Astrocyte of the cerebellum (primary cell): ENCODE measurements around the gene HYLS1.

ENCODE experiments used
- DNase-seq: peaks from one replicate; pipeline ENCODE4 v3.0.0-alpha.2; 2011; ENCODE audit warnings: low read depth
- H3K4me3 ChIP-seq: 2 replicates; pipeline ENCODE4 v1.5.1; 2011; ENCODE audit warnings: mild to moderate bottlenecking, low read depth, low read length, moderate library complexity
- in situ Hi-C: cut with HindIII; loops from 2 replicates; pipeline ENCODE4 v1.10.0; 2017; ENCODE audit warnings: low sequenced_read_pairs
- TF ChIP-seq, protein P1 (sequence below): IDR thresholded peaks from 2 replicates; pipeline ENCODE4 v1.5.1; 2012; ENCODE audit warnings: low read length, low read depth, moderate library complexity, mild to moderate bottlenecking; ENCODE audit errors: missing control alignments

Gene HYLS1

DNA sequence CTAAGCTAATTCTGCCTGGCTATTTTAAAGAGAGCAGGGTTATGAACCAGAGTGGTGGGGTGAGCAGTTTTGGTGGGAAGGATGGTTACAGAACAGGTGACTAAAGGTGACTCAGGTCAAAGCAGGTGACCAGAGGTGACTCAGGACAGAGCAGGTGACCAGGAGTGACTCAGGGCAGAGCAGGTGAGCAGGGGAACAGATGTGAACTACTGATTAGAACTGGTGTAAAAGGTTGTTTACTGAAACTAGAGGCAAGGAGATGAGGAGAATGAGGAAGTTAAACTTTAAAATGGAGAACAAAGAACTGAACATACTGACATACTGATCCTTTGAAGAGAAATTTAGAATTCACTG, 15.4 kb upstream of the HYLS1 start:
- in situ Hi-C loops, result no loop called here
- DNase-seq, result no peak
- TF ChIP-seq, protein P1, sequence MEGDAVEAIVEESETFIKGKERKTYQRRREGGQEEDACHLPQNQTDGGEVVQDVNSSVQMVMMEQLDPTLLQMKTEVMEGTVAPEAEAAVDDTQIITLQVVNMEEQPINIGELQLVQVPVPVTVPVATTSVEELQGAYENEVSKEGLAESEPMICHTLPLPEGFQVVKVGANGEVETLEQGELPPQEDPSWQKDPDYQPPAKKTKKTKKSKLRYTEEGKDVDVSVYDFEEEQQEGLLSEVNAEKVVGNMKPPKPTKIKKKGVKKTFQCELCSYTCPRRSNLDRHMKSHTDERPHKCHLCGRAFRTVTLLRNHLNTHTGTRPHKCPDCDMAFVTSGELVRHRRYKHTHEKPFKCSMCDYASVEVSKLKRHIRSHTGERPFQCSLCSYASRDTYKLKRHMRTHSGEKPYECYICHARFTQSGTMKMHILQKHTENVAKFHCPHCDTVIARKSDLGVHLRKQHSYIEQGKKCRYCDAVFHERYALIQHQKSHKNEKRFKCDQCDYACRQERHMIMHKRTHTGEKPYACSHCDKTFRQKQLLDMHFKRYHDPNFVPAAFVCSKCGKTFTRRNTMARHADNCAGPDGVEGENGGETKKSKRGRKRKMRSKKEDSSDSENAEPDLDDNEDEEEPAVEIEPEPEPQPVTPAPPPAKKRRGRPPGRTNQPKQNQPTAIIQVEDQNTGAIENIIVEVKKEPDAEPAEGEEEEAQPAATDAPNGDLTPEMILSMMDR, result no peak
- H3K4me3 ChIP-seq, result no peak overlapping the region

DNA sequence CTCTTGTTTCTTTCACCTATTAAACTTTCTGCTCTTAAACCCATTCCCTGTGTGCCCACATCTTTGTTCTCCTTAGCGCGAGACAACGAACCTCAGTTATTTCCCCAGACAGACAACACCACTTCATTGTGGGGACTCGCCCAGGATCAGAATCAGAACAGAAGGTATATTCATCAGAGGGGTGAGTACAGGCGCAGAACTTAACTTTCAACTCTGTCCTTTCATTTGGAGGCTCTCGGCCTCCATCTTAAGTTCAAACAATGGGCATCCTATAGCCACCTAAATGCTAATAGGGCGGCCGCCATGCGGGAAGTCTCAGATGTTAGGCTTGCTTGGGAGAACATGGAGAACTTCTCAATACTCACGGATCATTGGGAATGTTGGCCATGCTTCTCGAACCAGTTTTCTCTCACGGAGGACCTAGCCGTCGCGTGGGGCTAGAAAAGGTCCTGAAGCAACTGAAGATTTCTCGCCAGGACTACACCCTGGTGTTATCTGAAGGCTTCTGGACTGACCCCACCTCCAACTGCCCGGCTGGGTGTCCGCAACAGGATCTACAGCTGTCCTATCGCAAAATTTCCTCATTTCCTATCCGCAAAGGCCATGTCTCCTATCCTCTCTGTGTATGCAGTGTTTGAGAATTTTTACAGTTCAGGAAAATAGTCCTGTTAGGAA, 13.4 kb upstream of the HYLS1 start:
- no peak for DNase-seq
- TF ChIP-seq, protein P1, result no peak
- in situ Hi-C loops, result no loop called here
- no peak overlapping the region for H3K4me3 ChIP-seq

DNA sequence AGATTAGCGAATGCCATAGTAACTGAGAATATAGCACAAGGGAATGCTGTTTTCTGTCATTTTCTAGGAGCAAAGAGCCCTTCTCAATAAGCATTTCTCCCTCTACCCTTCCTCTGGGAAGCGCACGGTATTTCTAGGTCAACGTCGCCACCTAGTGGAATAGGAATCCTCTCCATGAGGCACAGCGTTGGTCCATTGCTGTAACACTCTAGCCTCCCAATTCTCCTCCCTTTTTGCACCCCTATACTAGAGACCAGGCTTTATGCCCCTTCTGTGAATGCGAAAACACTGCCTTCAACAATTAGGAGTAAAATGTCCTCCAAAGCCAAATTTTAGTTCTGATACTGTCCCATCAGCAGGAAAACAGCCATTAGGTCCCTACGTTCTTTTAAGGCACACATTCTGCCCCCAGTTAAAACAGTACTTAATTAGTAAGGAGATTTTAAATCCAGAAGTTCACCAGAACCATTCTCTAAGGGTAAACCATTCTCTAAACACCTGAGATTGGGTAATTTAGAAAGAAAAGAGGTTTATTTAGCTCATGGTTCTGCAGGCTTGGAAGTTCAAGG, 12.8 kb upstream of the HYLS1 start:
- in situ Hi-C loops, result no loop called here
- TF ChIP-seq, protein P1, result peak; percentile 85
- peak; percentile 53 for DNase-seq
- H3K4me3 ChIP-seq, result no peak overlapping the region

DNA sequence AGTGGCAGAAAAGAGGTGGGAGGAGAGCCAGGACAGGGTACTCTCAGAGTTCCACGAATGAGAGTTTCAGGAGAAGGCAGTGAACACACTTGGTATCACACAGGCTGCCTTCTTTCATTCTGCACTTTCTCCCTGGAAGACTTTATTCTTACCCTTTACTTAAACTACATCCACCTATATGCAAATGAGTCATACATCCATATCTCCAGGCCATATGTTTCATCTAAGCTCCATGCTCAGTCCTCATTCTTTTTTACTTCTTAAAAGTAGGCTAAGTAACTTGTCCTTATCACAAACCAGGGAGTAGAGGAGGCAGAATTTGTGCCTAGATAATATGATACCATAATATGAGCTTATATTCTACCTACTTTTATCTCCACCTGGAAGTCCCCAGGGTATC, 6.2 kb upstream of the HYLS1 start:
- DNase-seq, result no peak
- no peak overlapping the region for H3K4me3 ChIP-seq
- TF ChIP-seq, protein P1, result no peak
- in situ Hi-C loops, result no loop called here

DNA sequence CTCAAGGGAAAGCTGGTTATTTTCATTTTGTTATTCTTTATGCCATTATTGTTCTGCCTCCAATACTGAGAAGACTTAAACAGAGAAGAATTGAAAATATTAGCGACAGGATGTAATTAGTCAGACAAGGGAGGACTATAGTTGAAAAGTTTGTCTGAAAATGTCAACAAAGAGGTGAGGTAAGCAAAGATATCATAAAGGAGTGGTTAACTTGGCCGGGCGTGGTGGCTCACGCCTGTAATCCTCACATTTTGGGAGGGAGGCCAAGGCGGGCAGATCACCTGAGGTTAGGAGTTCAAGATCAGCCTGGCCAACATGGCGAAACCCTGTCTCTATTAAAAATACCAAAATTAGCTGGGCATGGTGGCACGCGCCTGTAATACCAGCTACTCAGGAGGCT, 4.1 kb upstream of the HYLS1 start:
- TF ChIP-seq, protein P1, result no peak
- no peak for DNase-seq
- in situ Hi-C loops, result no loop called here
- H3K4me3 ChIP-seq, result no peak overlapping the region

DNA sequence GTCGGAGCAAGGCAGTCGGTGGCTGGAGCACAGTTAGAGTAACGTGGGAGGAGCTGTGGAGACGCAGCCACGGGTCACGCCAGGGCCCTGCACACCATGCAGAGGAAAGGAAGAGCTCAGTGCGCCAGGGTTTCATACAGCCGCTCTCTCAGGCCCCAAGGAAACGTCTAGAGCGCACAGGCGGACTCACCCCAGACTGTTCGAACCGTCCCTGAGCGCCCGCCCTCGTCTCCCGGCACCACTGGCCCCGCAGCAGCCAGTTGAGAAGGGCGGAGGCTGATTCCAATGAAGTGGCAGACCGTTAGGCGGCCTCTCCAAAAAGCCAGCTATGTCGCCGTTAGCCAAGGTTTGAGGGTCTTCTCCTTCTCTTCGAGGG, 483 bp upstream of the HYLS1 start:
- TF ChIP-seq, protein P1, result no peak
- DNase-seq, result no peak
- peak overlapping the region; percentile 80 for H3K4me3 ChIP-seq
- in situ Hi-C loops, result no loop called here
